ENCODE results near the gene CYLD.

- no peak for TF ChIP-seq CTCF (IDR thresholded peaks at IDR 0.05)
- no peak for TF ChIP-seq POLR2A (IDR thresholded peaks at IDR 0.05)
Observed at GRCh38 chr16:50711862-50712559, 29.9 kb upstream of the CYLD start.
